Fibroblast of villous mesenchyme (primary cell): ENCODE measurements around the gene S1PR1. TPM values are rescaled to one million over a fixed set of nuclear protein-coding genes. Genes with fewer than 3 reads are reported as not detected.

Experiments
- DNase-seq: peaks from one replicate; pipeline ENCODE4 v3.0.0-alpha.2; 2010; ENCODE audit warnings: low read depth
- H3K4me3 ChIP-seq: 2 replicates; pipeline ENCODE4 v1.5.1; 2011; ENCODE audit warnings: low read depth, mild to moderate bottlenecking, low read length
- total RNA-seq: library from RNA; depleted of rRNA; stranded (reverse); fragments of >200 nt; gene quantifications from 2 replicates; pipeline ENCODE4 v1.2.3, GENCODE V29; 2012
- TF ChIP-seq, protein P1 (sequence below): IDR thresholded peaks from 2 replicates; pipeline ENCODE4 v1.5.1; 2012; ENCODE audit warnings: low read depth, mild to moderate bottlenecking, low read length; ENCODE audit not compliant: insufficient read depth

The S1PR1 gene
- total RNA-seq, 1 donor = 9.9 TPM

- DNase-seq = no peak
- TF ChIP-seq, protein P1, sequence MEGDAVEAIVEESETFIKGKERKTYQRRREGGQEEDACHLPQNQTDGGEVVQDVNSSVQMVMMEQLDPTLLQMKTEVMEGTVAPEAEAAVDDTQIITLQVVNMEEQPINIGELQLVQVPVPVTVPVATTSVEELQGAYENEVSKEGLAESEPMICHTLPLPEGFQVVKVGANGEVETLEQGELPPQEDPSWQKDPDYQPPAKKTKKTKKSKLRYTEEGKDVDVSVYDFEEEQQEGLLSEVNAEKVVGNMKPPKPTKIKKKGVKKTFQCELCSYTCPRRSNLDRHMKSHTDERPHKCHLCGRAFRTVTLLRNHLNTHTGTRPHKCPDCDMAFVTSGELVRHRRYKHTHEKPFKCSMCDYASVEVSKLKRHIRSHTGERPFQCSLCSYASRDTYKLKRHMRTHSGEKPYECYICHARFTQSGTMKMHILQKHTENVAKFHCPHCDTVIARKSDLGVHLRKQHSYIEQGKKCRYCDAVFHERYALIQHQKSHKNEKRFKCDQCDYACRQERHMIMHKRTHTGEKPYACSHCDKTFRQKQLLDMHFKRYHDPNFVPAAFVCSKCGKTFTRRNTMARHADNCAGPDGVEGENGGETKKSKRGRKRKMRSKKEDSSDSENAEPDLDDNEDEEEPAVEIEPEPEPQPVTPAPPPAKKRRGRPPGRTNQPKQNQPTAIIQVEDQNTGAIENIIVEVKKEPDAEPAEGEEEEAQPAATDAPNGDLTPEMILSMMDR = no peak
- H3K4me3 ChIP-seq = no peak overlapping the region
Measured at GRCh38 chr1:101194746-101195145, 42.1 kb upstream of the S1PR1 start.

GRCh38 chr1:101196668-101197067 lies 40.2 kb upstream of the S1PR1 start:
- DNase-seq = no peak
- TF ChIP-seq, protein P1 = no peak
- H3K4me3 ChIP-seq = no peak overlapping the region

- TF ChIP-seq, protein P1 = no peak
- DNase-seq = no peak
- no peak overlapping the region for H3K4me3 ChIP-seq
Measured at GRCh38 chr1:101198842-101199636, 37.8 kb upstream of the S1PR1 start.

- H3K4me3 ChIP-seq = no peak overlapping the region
- TF ChIP-seq, protein P1 = no peak
- DNase-seq = no peak
Measured at GRCh38 chr1:101199637-101199982, 37.2 kb upstream of the S1PR1 start.

- no peak overlapping the region for H3K4me3 ChIP-seq
Measured at GRCh38 chr1:101200513-101200912, 36.3 kb upstream of the S1PR1 start.

GRCh38 chr1:101203820-101204540 lies 32.8 kb upstream of the S1PR1 start:
- peak; percentile 39 for DNase-seq
- H3K4me3 ChIP-seq = no peak overlapping the region
- TF ChIP-seq, protein P1 = no peak

More at GRCh38 chr1:101200513-101200912, 36.3 kb upstream of the S1PR1 start:
- peak; percentile 62 for DNase-seq
- TF ChIP-seq, protein P1 = no peak
